ENCODE measurements around the gene DIPK2A. TPM values are rescaled to one million over a fixed set of nuclear protein-coding genes. Genes with fewer than 3 reads are reported as not detected.

Gene DIPK2A
- total RNA-seq, 1 experiment from 2014 or later: 20.6 TPM

- no peak for DNase-seq (ENCODE audit: extremely low read depth, low read depth)
These were observed 1.8 kb downstream of the DIPK2A start for GRCh38 chr3:143973259-143974021.

DNA sequence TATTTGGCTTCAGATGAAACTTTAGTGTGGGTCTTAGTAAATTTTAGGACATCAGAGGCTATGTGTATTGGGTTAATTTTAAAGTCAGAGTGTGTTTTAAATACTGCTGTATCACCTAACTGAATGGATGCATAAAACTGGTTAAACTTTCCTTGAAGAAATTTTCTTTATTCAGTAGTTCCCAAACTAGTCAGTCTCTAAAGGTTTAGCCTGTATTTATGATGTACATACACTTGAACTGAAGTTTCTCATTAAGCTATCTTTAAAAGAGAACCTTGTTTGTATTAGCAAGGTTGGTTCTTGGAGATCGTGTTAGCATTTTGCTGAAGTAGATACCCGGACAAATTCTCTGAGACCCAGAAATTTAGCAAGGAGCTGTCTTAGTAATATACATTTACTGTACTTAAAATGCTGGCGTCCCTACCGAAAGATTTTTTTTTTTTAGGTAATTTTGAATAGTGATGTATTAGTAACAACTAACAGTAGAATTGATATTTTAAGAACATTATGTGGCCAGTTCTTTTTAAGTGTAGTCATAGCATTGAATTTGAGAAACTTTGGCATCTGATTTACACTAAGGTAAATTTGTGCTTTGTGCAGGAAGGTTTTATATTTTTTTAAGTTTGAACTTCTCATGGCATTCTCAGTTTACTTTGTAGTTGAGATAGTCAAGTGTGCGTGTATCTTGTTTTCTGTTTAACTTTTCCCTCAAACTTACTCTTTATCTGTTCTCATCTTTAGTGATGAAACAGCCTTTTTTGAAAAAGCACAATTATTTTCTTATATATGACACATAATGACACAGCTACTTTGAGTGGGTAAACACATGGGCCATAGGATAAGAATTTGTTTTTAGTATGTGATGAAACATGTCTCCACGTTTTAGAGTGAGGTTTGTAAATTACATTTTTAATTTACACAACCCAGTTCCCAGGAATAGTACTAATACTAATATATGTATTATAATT, 2.9 kb downstream of the DIPK2A start:
- DNase-seq (ENCODE audit: extremely low read depth, low read depth): no peak

DNA sequence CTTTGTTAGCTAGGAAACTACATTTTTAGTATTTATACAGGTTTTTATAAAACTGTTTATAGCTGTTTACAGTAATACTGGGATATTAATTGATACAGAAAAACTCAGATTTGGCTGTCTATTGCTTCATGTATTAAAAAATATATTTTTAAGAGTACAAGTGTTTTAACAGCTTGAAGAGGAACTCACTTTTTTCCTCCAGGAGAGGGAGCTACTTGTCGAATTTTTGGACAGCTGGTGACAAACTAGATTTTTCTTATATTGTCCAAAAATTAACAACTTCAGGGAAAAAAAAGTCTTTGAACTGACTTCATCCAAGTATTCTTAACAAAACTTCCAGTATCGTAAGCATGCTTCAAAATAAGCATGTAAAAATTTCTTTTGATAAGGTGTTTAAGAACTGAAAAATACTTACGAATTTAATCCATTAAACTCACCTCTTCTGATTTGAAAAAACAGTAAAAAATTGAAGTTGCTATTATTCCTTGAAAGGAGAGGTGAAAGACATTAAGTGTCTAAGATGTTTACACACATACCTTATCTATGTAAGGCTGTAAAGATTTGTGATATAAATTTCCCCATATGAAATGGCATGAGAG, 4.0 kb downstream of the DIPK2A start:
- DNase-seq (ENCODE audit: extremely low read depth, low read depth): no peak

DNA sequence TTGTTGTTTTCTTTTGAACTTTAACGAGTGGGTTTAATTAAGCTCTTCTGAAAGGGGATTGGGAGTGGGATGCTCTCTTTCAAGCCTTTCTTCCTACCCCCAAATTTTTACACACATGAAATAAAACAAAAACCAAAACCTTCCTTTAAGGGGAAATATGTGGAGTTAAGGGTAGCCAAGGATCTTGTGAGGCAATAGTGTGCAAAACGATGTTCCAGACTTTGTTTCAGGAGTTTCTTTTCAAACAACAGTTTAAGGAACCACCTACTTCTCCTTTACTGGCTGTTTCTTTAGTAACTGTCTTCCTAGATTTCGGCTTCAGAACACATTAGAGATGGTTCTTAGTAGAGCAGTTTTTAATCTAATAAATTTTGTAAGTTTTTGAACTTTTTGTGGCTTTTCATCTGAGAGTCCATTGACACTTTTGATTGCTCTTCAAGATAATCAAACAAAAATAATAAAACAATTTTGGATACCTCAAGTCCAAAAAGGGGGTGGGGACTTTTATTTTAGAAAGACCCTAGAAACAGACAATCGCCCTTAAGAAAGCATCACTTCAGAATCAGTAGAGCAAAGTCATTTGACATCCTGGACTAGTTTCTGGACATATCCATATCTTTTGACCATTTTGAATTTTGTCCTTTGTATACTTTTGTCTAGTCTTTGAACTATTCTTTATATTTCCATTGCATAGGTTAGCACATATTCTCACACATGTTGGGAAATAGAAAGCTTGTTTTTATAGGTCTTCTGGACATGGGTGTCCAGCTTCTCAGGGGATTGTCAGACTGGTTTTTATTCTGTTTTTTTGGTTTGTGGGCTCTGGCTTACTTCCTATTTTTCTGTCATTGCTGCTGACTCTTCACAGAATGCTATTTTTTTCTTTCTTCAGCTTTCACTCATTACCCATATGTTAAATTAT, 6.0 kb downstream of the DIPK2A start:
- DNase-seq (ENCODE audit: extremely low read depth, low read depth): no peak

GRCh38 chr3:143978263-143978631, 6.6 kb downstream of the DIPK2A start:
- DNase-seq (ENCODE audit: extremely low read depth, low read depth): no peak

DNA sequence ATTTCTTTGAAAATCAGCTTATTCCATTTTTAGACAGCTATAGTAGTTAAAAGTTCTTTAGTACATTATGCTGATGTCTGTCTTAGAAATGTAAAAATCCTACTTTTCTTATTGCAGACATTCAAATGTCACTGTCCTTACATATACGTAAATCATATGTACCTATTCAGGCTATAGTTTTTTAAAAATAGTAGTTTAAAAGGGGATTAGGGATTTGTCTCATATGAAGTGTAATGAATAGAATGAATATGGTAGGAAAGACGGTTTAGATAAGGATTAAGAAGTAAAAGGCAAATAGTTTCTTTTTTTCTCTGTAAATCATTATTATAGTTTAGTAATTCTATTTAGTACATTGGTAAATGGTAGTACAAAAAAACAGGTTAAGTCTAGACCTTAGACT, 7.4 kb downstream of the DIPK2A start:
- no peak for DNase-seq (ENCODE audit: extremely low read depth, low read depth)

DNA sequence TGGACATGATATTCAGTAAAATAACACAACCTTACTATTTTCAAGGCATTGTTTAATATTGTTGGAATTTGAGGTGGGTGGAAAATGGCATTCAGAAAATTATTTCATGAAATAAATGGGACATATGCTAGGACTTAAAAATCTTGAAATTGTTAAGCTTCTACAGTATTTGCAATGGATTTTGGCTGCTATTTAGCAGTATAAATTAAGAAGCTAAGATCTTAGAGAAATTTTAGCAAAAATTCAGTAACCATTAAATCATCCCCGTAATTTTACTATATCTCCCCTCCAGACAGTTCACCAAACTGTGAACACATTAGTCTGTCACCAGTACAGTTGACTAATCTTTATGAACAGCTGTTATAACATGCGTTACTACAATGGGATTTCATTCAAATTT, 8.2 kb downstream of the DIPK2A start:
- no peak for DNase-seq (ENCODE audit: extremely low read depth, low read depth)

GRCh38 chr3:143988306-143988705, 16.7 kb downstream of the DIPK2A start:
- no peak for DNase-seq (ENCODE audit: extremely low read depth, low read depth)

DNA sequence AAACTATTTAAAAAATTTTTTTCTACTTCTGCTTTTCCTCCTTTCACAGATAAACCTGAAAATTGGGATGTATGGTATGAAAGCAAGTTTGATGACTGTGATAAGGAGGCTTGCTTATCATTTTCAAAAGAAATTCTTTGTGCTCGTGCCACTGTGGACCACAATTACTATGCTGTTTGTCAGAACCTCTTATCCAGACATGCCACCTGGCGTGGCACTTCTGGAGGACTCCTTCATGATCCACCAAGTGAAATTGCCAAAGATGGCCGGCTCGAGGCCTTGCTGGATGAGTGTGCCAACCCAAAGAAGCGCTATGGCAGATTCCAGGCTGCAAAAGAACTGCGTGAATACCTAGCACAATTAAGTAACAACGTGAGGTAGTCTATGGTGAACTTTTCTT, 17.8 kb downstream of the DIPK2A start:
- DNase-seq (ENCODE audit: extremely low read depth, low read depth): no peak

DNA sequence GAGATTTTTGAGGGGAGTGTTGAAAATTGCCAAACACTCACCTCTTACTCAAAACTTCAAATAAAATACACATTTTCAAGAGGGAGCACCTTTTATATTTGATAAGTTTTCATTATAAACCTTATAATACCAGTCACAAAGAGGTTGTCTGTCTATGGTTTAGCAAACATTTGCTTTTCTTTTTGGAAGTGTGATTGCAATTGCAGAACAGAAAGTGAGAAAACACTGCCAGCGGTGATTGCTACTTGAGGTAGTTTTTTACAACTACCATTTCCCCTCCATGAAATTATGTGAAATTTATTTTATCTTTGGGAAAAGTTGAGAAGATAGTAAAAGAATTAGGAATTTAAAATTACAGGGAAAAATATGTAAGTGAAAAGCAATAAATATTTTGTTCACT, 20.1 kb downstream of the DIPK2A start:
- no peak for DNase-seq (ENCODE audit: extremely low read depth, low read depth)

- no peak for DNase-seq (ENCODE audit: extremely low read depth, low read depth)
These were observed 26.6 kb downstream of the DIPK2A start for GRCh38 chr3:143998266-143998665.

DNA sequence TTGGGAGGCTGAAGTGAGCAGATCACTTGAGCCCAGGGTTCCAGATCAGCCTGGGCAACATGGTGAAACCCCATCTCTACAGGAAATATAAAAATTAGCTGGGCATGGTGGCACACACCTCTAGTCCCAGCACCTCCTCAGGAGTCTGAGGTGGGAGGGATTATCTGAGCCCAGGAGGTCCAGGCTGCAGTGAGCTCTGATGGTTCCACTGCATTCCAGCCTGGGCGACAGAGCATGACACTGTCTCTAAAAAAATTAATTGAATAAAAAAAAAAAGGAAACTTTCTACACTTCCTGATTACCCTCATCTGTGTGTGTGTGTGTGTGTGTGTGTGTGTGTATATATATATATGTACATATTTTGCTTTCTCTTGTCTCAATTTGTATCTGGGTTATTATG, 31.4 kb downstream of the DIPK2A start:
- no peak for DNase-seq (ENCODE audit: extremely low read depth, low read depth)

- DNase-seq (ENCODE audit: extremely low read depth, low read depth): no peak
These were observed 38.7 kb downstream of the DIPK2A start for GRCh38 chr3:144010371-144010770.

GRCh38 chr3:144011251-144011799, 39.7 kb downstream of the DIPK2A start:
- no peak for DNase-seq (ENCODE audit: extremely low read depth, low read depth)

DNA sequence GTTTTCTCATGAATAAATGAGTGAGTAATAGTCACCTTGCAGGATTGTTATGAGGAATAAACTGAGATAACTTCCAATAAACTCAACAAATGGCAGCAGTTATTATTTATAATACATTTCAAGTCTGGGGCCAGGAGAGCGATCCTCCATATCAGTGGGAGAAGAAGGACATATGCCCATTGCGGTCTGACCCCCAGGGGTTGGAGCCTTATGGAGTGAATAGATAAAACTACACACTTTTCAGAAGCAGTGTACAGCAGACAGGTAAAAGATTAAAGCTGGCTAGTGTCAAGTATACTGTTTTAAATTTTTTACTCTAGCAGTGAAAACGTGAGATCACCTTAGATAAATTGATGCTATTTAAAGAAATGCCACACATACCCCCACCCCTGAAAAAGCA, 43.5 kb downstream of the DIPK2A start:
- no peak for DNase-seq (ENCODE audit: extremely low read depth, low read depth)

- no peak for DNase-seq (ENCODE audit: extremely low read depth, low read depth)
These were observed 47.2 kb downstream of the DIPK2A start for GRCh38 chr3:144018776-144019175.

All from NCI-H460 (cell line).